ENCODE results near the gene RFTN1.

The RFTN1 gene

DNA sequence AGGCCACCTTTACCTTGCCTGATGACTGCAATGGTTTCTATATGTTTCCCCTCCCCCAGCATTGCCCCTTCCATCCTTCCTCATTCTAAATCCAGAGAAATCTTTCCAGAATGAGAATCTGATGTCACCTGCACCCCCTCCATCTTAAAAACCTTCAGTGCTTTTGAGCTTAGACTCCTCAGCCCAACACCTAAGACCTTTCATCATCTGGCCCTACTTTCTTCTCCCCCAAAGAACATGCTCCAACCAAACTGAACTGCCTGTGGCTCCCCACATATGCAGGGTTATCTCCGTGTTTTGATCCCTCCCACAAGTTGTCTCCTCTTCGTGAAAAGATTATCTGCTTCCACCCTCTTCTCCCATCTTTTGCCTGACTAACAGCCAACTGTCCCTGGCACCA, 27.3 kb downstream of the RFTN1 start:
- no peak for DNase-seq

GRCh38 chr3:16485395-16485992, 28.0 kb downstream of the RFTN1 start:
- DNase-seq, result no peak

GRCh38 chr3:16484984-16485383, 28.5 kb downstream of the RFTN1 start:
- DNase-seq, result no peak

GRCh38 chr3:16484216-16484615, 29.3 kb downstream of the RFTN1 start:
- DNase-seq, result no peak

- DNase-seq, result peak in 3 of 5 experiments; percentile 10 to 71 (median 30)
Observed at GRCh38 chr3:16482770-16483531, 30.5 kb downstream of the RFTN1 start.

- DNase-seq, result no peak
Observed at GRCh38 chr3:16482194-16482769, 31.2 kb downstream of the RFTN1 start.

DNA sequence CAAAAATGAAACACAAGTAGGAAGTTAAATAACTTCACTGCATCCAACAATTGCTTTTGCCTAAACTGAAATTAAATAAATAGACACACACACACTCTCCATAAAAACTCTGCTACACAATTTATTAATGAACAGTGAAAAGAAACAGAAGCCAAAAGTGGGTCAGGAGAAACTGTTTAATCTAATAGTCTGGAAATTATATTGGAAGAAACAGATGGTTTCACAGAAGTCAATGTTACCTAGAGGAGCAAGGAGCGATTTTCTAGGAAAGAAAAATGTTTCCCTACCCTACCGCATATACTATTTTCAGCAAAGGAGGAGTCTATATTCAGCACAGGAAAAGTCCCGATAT, 32.0 kb downstream of the RFTN1 start:
- DNase-seq, result no peak

DNA sequence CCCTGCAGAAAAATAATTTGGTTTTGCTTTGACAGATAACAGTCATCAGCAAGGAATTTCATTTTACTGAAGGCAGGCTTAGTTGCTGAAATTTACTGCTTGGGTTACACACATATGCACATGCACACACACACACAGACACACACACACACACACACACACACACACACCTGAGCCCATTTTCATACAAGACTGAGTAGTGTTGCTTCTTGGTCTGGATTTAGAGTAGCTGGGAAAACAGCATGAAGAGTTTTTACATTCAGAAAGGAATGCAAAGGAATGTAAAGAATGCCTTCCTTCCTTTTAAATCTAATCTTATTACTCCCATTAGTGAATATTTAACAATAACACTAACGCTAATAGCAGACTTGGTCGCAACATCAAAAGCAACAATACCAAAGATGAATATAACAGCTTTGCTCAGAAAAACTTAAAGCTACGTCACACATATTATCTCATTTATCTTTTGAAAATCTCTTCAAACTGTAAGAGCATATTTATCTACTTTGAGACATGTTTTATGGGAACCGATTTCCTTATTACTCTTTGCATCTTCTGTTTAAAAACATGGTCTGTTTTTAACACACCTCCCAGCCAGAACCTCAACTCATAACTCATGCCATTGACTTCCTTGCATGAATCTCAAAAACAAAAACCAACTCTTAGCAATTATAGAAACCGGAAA, 32.5 kb downstream of the RFTN1 start:
- peak in 1 of 5 experiments; percentile 76 for DNase-seq

- DNase-seq, result no peak
Observed at GRCh38 chr3:16478516-16478915, 35.0 kb downstream of the RFTN1 start.

GRCh38 chr3:16477521-16477920, 36.0 kb downstream of the RFTN1 start:
- no peak for DNase-seq

GRCh38 chr3:16477056-16477455, 36.4 kb downstream of the RFTN1 start:
- no peak for DNase-seq

- DNase-seq, result peak in 1 of 5 experiments; percentile 84
Observed at GRCh38 chr3:16476636-16477035, 36.9 kb downstream of the RFTN1 start.

DNA sequence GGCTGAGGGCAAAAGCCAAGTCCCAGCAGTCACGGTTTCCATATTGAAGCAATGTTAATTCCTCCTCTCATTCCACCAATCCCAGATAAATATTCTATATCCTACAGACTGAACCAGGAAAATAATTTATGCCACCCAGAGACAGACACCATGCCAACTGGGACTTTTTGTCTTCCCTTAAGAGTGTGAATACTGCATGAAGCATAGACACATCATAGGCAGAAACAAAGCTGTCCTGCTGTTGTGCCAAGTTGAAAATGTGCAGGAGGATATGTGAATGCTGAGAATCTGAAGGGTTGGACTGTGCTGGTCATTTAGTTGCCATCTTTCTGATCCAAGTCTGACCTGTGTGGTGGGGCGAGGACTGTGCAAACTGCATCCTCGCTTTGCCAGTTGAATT, 37.7 kb downstream of the RFTN1 start:
- no peak for DNase-seq

GRCh38 chr3:16474920-16475319, 38.6 kb downstream of the RFTN1 start:
- DNase-seq, result no peak

GRCh38 chr3:16474216-16474615, 39.3 kb downstream of the RFTN1 start:
- no peak for DNase-seq

- no peak for DNase-seq
Observed at GRCh38 chr3:16472593-16472992, 40.9 kb downstream of the RFTN1 start.

DNA sequence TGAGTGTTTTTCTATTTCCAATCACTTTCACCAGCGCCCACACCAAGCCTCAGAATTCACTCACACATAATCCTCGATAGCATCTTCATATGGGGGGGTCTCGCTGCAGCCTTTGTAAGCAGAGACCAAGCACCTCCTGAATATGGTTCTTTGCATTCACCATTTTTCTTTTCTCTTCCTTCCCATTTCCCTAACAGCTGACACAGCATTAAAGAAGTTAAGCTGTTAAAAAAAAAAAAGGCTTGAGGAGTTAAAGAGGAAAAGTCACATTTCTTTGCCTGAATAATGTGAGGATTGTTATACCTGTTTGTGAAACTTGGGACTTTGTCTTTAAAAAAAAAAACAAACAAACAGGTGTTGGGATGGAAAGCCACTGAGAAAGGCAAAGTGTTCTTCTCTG, 41.6 kb downstream of the RFTN1 start:
- no peak for DNase-seq

DNA sequence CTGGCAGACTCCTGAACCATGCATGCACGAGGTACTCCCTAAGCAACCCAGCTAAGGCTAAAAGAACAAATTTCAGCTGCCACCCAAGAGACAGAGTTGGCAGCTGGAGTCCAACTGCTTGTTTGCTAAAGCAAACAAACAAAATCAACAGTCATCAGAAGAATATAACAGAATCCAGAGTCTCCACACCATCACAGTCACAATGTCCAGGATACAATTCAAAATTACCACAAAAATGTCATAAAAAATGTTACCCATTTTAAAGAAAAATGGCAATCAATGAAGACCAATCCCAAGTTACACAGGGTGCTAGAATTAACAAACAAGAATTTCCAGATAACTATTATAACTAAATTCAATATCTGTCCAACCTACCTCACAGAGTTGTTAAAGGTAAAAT, 42.9 kb downstream of the RFTN1 start:
- no peak for DNase-seq

GRCh38 chr3:16468336-16469098, 45.0 kb downstream of the RFTN1 start:
- peak in 3 of 5 experiments; percentile 12 to 75 (median 26) for DNase-seq

- DNase-seq, result no peak
Observed at GRCh38 chr3:16468002-16468335, 45.5 kb downstream of the RFTN1 start.

- peak in 3 of 5 experiments; percentile 22 to 79 (median 48) for DNase-seq
Observed at GRCh38 chr3:16467393-16467792, 46.1 kb downstream of the RFTN1 start.

- no peak for DNase-seq
Observed at GRCh38 chr3:16466822-16467221, 46.7 kb downstream of the RFTN1 start.

Data from T-helper 2 cell (primary cell).